ENCODE results near the gene FBN2. TPM values are rescaled to one million over a fixed set of nuclear protein-coding genes. Genes with fewer than 3 reads are reported as not detected.

The FBN2 gene
- total and polyA plus RNA-seq, 2 of the 4 experiments (the other 2 are of a cell fraction), result 26.7 to 69.0 TPM

DNA sequence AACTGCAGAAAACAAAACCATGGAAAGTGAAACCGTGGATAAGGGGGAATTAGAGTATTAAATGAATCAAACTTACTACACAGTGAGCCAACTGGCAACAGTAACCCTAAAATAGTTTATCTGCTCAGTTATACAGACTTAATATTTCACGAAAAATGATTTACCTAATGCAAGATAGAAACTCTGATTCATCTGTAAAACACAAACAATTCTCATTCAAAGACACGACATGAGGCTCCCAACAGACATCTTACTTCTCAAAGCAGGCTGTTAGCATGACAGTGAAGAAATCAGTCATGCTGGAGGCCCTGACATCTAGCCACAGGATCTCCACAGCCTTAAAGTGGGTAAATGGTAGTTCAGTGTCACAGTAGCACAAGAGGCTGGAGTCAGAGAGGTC, 131.2 kb downstream of the FBN2 start:
- Histone ChIP-seq H2AK9ac (replicated peaks; ENCODE audit: low read depth, low read length, poor library complexity) (no peak overlapping the region), H4K20me1 (ENCODE audit: insufficient read depth, low read length) (peaks cover 6% of the 10 kb centered on the region; the same call in 1 of the 2 replicates), H2BK15ac (ENCODE audit: low read depth, low read length) (no peak overlapping the region), H3K27me3 (ENCODE audit: control insufficient read depth, insufficient read depth, low read length) (no peaks in the 10 kb centered on the region), H3K23ac (ENCODE audit: low read depth, low read length) (no peak overlapping the region), H3K79me1 (ENCODE audit: low read depth in 1 of 2, low read length in 2 of 2) (peaks cover 0 to 4% of the 10 kb centered on the region in 2 experiments; a peak in 3 of 4 replicates), H3K9me3 (ENCODE audit: control insufficient read depth, insufficient read depth, low read length) (no peaks in the 10 kb centered on the region), H3K56ac (ENCODE audit: extremely low read depth, insufficient read depth, low read length) (no peak overlapping the region), H3K4ac (ENCODE audit: low read depth, low read length) (no peak overlapping the region), H2AFZ (replicated peaks; ENCODE audit: low read length, poor library complexity) (no peak overlapping the region), H3K4me3 (ENCODE audit: insufficient read depth, low read depth, low read length) (no peak overlapping the region), H3K4me1 (ENCODE audit: control insufficient read depth, insufficient read depth, low read length) (peaks cover 5% of the 10 kb centered on the region), H3K9me1 (ENCODE audit: insufficient read depth, low read length) (peaks cover 11% of the 10 kb centered on the region; the same call in 1 of the 2 replicates), H3K9ac (ENCODE audit: low read depth, low read length) (no peak overlapping the region), H2BK5ac (ENCODE audit: low read depth, low read length, poor library complexity, severe bottlenecking) (no peak overlapping the region), H3K27ac (ENCODE audit: insufficient read depth, low read length) (no peak overlapping the region), H4K91ac (ENCODE audit: insufficient read depth, low read depth, low read length) (no peak overlapping the region), H3K4me2 (ENCODE audit: low read depth, low read length) (no peak overlapping the region), H2BK20ac (ENCODE audit: low read depth, low read length) (no peak overlapping the region), H3K14ac (replicated peaks; ENCODE audit: low read depth, low read length) (no peak overlapping the region), H2AK5ac (ENCODE audit: low read depth, low read length) (no peak overlapping the region), H3K36me3 (ENCODE audit: control insufficient read depth, insufficient read depth, low read length) (peaks cover 16% of the 10 kb centered on the region), H2BK120ac (ENCODE audit: low read depth, low read length) (no peak overlapping the region), H4K8ac (ENCODE audit: low read depth in 2 of 2, low read length in 2 of 2) (no peak overlapping the region), H4K5ac (ENCODE audit: low read depth, low read length) (no peak overlapping the region), H3K18ac (ENCODE audit: low read depth, low read length) (no peak overlapping the region)
- ChIA-PET POLR2A (ENCODE audit: unreplicated experiment) (no interaction called here), CTCF (no interaction called here)
- in situ Hi-C loops (cut with MboI; ENCODE audit: low sequenced_read_pairs), result no loop called here
- intact Hi-C loops (cut with micrococcal nuclease), result no loop called here
- TF ChIP-seq CEBPB (IDR thresholded peaks at IDR 0.05; ENCODE audit: low read depth, low read length) (no peak; the same call in 1 of the 2 replicates), RAD21 (IDR thresholded peaks at IDR 0.05; ENCODE audit: low read length) (no peak), BHLHE40 (IDR thresholded peaks at IDR 0.05; ENCODE audit: low read depth, low read length) (no peak), POLR2A (IDR thresholded peaks at IDR 0.05; ENCODE audit: low read depth, low read length) (no peak), MAFK (IDR thresholded peaks at IDR 0.05; ENCODE audit: low read depth, low read length) (no peak), MXI1 (IDR thresholded peaks at IDR 0.05; ENCODE audit: borderline replicate concordance, low read depth, low read length) (no peak), SMC3 (IDR thresholded peaks at IDR 0.05; ENCODE audit: low read depth, low read length) (no peak), RCOR1 (IDR thresholded peaks at IDR 0.05; ENCODE audit: insufficient replicate concordance, low read length) (no peak), FOS (IDR thresholded peaks at IDR 0.05; ENCODE audit: low read depth, low read length) (no peak), NFE2L2 (IDR thresholded peaks at IDR 0.05; ENCODE audit: low read depth, low read length) (no peak), RFX5 (IDR thresholded peaks at IDR 0.05; ENCODE audit: low read depth, low read length) (no peak)
- TF ChIP-seq, protein P1, sequence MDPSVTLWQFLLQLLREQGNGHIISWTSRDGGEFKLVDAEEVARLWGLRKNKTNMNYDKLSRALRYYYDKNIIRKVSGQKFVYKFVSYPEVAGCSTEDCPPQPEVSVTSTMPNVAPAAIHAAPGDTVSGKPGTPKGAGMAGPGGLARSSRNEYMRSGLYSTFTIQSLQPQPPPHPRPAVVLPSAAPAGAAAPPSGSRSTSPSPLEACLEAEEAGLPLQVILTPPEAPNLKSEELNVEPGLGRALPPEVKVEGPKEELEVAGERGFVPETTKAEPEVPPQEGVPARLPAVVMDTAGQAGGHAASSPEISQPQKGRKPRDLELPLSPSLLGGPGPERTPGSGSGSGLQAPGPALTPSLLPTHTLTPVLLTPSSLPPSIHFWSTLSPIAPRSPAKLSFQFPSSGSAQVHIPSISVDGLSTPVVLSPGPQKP (IDR thresholded peaks at IDR 0.05; ENCODE audit: borderline replicate concordance, low read depth, low read length), result no peak
- TF ChIP-seq, protein P2, sequence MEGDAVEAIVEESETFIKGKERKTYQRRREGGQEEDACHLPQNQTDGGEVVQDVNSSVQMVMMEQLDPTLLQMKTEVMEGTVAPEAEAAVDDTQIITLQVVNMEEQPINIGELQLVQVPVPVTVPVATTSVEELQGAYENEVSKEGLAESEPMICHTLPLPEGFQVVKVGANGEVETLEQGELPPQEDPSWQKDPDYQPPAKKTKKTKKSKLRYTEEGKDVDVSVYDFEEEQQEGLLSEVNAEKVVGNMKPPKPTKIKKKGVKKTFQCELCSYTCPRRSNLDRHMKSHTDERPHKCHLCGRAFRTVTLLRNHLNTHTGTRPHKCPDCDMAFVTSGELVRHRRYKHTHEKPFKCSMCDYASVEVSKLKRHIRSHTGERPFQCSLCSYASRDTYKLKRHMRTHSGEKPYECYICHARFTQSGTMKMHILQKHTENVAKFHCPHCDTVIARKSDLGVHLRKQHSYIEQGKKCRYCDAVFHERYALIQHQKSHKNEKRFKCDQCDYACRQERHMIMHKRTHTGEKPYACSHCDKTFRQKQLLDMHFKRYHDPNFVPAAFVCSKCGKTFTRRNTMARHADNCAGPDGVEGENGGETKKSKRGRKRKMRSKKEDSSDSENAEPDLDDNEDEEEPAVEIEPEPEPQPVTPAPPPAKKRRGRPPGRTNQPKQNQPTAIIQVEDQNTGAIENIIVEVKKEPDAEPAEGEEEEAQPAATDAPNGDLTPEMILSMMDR (conservative IDR thresholded peaks at IDR 0.05; ENCODE audit: low read depth, low read length), result no peak
- TF ChIP-seq, protein P3, sequence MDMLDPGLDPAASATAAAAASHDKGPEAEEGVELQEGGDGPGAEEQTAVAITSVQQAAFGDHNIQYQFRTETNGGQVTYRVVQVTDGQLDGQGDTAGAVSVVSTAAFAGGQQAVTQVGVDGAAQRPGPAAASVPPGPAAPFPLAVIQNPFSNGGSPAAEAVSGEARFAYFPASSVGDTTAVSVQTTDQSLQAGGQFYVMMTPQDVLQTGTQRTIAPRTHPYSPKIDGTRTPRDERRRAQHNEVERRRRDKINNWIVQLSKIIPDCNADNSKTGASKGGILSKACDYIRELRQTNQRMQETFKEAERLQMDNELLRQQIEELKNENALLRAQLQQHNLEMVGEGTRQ (IDR thresholded peaks at IDR 0.05; ENCODE audit: low read depth, low read length), result no peak
- no TSS peak for BruUV-seq (replicated peaks)
- ATAC-seq (ENCODE audit: low read depth) (peak; percentile 90), DNase-seq (peak; percentile 80)
- dilution Hi-C loops (cut with HindIII; ENCODE audit: low sequenced_read_pairs, unreplicated experiment), result no loop called here
- WGBS, 2 experiments (ENCODE audit: extremely low coverage in 2 of 2, insufficient read length in 1 of 2), result no CpG with 5 or more reads among the region's 3 CpGs
